Measurements from ENCODE around the gene LRP1-AS. TPM values are rescaled to one million over a fixed set of nuclear protein-coding genes. Genes with fewer than 3 reads are reported as not detected.

LRP1-AS gene
- total RNA-seq, 1 experiment from 2014 or later: not detected

GRCh38 chr12:57194253-57194652, 46.8 kb upstream of the LRP1-AS start:
- Histone ChIP-seq H3K4me2 (ENCODE audit: low read length) (no peak overlapping the region), H3K36me3 (ENCODE audit: low read depth, low read length) (peaks cover 8% of the 10 kb centered on the region; the same call in 1 of the 2 replicates), H3K27me3 (ENCODE audit: low read length) (no peaks in the 10 kb centered on the region), H2AFZ (ENCODE audit: low read length) (no peak overlapping the region), H3K9ac (ENCODE audit: low read length) (no peak overlapping the region), H3F3A (ENCODE audit: low read length, unreplicated experiment) (no peaks in the 10 kb centered on the region), H3K9me3 (ENCODE audit: low read length) (no peaks in the 10 kb centered on the region), H3K27ac (ENCODE audit: low read length) (no peak overlapping the region), H3K79me2 (ENCODE audit: low read length) (no peaks in the 10 kb centered on the region), H3K9me2 (replicated peaks; ENCODE audit: low read length) (no peaks in the 10 kb centered on the region), H4K20me1 (ENCODE audit: low read length) (no peaks in the 10 kb centered on the region), H3K4me1 (ENCODE audit: insufficient read depth, low read length) (no peaks in the 10 kb centered on the region), H3K4me3 (ENCODE audit: low read length) (no peak overlapping the region)
- TF ChIP-seq EZH2phosphoT487 (IDR thresholded peaks at IDR 0.05; ENCODE audit: borderline replicate concordance, low read length): no peak
- no peak for TF ChIP-seq EZH2 (IDR thresholded peaks at IDR 0.05; ENCODE audit: low read length, unreplicated experiment)
- TF ChIP-seq CTCF (conservative IDR thresholded peaks at IDR 0.05; ENCODE audit: low read depth, low read length): no peak
- no peak for DNase-seq
- intact Hi-C loops (cut with micrococcal nuclease): no loop called here
- no TSS peak for BruUV-seq (replicated peaks)
- CTCF ChIA-PET: no interaction called here
- no peak for ATAC-seq
- POLR2A ChIA-PET (ENCODE audit: unreplicated experiment): no interaction called here

DNA sequence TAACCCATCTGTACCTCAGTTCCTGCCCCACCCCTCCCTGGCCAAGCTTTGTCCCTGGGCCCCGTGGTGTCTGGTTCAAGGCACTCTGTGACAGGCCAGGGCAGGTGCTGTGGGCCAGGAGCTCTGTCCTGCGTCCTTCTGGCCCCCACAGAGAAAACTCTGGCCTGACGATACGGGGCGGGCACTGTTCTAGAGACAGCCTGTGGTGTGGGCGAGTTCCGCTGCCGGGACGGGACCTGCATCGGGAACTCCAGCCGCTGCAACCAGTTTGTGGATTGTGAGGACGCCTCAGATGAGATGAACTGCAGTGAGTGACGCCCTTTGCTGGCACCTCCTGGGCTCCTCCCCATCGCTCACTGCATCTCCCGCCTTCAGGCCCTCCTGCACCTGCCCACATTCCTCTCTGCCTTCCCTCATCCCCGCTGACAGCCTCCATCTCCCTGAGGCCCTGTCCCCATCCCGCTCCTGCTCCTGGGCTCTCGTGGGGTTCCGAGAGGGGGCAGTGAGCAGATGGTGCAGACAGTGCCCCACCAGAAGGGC, 46.4 kb upstream of the LRP1-AS start:
- Histone ChIP-seq H3K9me2 (replicated peaks; ENCODE audit: low read length) (no peaks in the 10 kb centered on the region), H3K9ac (ENCODE audit: low read length) (no peak overlapping the region), H3K27ac (ENCODE audit: low read length) (no peak overlapping the region), H3K36me3 (ENCODE audit: low read depth, low read length) (peaks cover 8% of the 10 kb centered on the region; the same call in 1 of the 2 replicates), H3K9me3 (ENCODE audit: low read length) (no peaks in the 10 kb centered on the region), H3K4me3 (ENCODE audit: low read length) (no peak overlapping the region), H2AFZ (ENCODE audit: low read length) (no peak overlapping the region), H3K4me1 (ENCODE audit: insufficient read depth, low read length) (no peaks in the 10 kb centered on the region), H3K27me3 (ENCODE audit: low read length) (no peaks in the 10 kb centered on the region), H3K4me2 (ENCODE audit: low read length) (no peak overlapping the region), H3F3A (ENCODE audit: low read length, unreplicated experiment) (no peaks in the 10 kb centered on the region), H4K20me1 (ENCODE audit: low read length) (no peaks in the 10 kb centered on the region), H3K79me2 (ENCODE audit: low read length) (no peaks in the 10 kb centered on the region)
- CTCF ChIA-PET: no interaction called here
- no peak for ATAC-seq
- BruUV-seq (replicated peaks): TSS peak; percentile 13
- intact Hi-C loops (cut with micrococcal nuclease): no loop called here
- no peak for DNase-seq
- TF ChIP-seq EZH2phosphoT487 (IDR thresholded peaks at IDR 0.05; ENCODE audit: borderline replicate concordance, low read length): no peak
- TF ChIP-seq EZH2 (IDR thresholded peaks at IDR 0.05; ENCODE audit: low read length, unreplicated experiment): no peak
- POLR2A ChIA-PET (ENCODE audit: unreplicated experiment): no interaction called here

- ChIA-PET CTCF (no interaction called here), POLR2A (ENCODE audit: unreplicated experiment) (no interaction called here)
- Histone ChIP-seq H3K27ac (ENCODE audit: low read length) (no peak overlapping the region), H3K9ac (ENCODE audit: low read length) (no peak overlapping the region), H3K4me3 (ENCODE audit: low read length) (no peak overlapping the region), H3K27me3 (ENCODE audit: low read length) (no peaks in the 10 kb centered on the region), H3F3A (ENCODE audit: low read length, unreplicated experiment) (no peaks in the 10 kb centered on the region), H3K79me2 (ENCODE audit: low read length) (no peaks in the 10 kb centered on the region), H3K36me3 (ENCODE audit: low read depth, low read length) (peaks cover 8% of the 10 kb centered on the region; the same call in 1 of the 2 replicates), H4K20me1 (ENCODE audit: low read length) (no peaks in the 10 kb centered on the region), H3K4me1 (ENCODE audit: insufficient read depth, low read length) (no peaks in the 10 kb centered on the region), H2AFZ (ENCODE audit: low read length) (no peak overlapping the region), H3K9me3 (ENCODE audit: low read length) (no peaks in the 10 kb centered on the region), H3K9me2 (replicated peaks; ENCODE audit: low read length) (no peaks in the 10 kb centered on the region), H3K4me2 (ENCODE audit: low read length) (no peak overlapping the region)
- TF ChIP-seq CTCF (conservative IDR thresholded peaks at IDR 0.05; ENCODE audit: low read depth, low read length): no peak
- no peak for DNase-seq
- intact Hi-C loops (cut with micrococcal nuclease): no loop called here
- no TSS peak for BruUV-seq (replicated peaks)
- no peak for ATAC-seq
Observed at GRCh38 chr12:57192920-57193319, 45.5 kb upstream of the LRP1-AS start.
